SK-N-MC (cell line): Measurements from ENCODE around the gene WDR11.

Source experiments
- EZH2 ChIP-seq: fragments of 200-600 bp; sonication (generic); IDR thresholded peaks from one replicate; pipeline ENCODE4 v1.6.1; 2017; ENCODE audit warnings: antibody characterized with exemption
- POLR2AphosphoS5 ChIP-seq: IDR thresholded peaks from 2 replicates; pipeline ENCODE4 v1.6.1; 2012; ENCODE audit warnings: mild to moderate bottlenecking, low read depth, low read length, borderline replicate concordance

- TF ChIP-seq POLR2AphosphoS5 (no peak), EZH2 (no peak)
These were observed 17.8 kb upstream of the WDR11 start for GRCh38 chr10:120833222-120833928.
